MM.1S (cell line): ENCODE results near the gene PMVK.
"Not testable (repeated sequence)": the region's sequence is repeated elsewhere in the genome, so short reads cannot be mapped to it uniquely, and the experiment has no call there.

Experiments used
- DNase-seq: peaks from one replicate; pipeline ENCODE4 v3.0.0-alpha.2; 2015
- H2AFZ ChIP-seq: fragments of 300-600 bp; sonication (generic); 2 replicates; pipeline ENCODE4 v1.6.0; 2016; ENCODE audit warnings: antibody characterized with exemption, low read length
- H3F3A ChIP-seq: fragments of 300-600 bp; sonication (generic); 2 replicates; pipeline ENCODE4 v1.6.1; 2016; ENCODE audit warnings: mild to moderate bottlenecking, antibody characterized with exemption, low read length, moderate library complexity, mixed read lengths; ENCODE audit not compliant: insufficient read depth
- H3K27ac ChIP-seq: fragments of 300-600 bp; sonication (generic); 2 replicates; pipeline ENCODE4 v1.5.1; 2016; ENCODE audit warnings: mild to moderate bottlenecking, low read length
- H3K27me3 ChIP-seq: fragments of 300-600 bp; sonication (generic); replicated peaks from 2 replicates; pipeline ENCODE4 v1.6.0; 2016; ENCODE audit warnings: low read length; ENCODE audit not compliant: insufficient read depth
- H3K36me3 ChIP-seq: fragments of 300-600 bp; sonication (generic); replicated peaks from 2 replicates; pipeline ENCODE4 v1.6.1; 2016; ENCODE audit warnings: mild to moderate bottlenecking, low read length, mixed read lengths; ENCODE audit not compliant: insufficient read depth
- H3K4me1 ChIP-seq: fragments of 300-600 bp; sonication (generic); 2 replicates; pipeline ENCODE4 v1.6.1; 2016; ENCODE audit warnings: low read length, mixed read lengths
- H3K4me2 ChIP-seq: fragments of 300-600 bp; sonication (generic); 2 replicates; pipeline ENCODE4 v1.6.0; 2016; ENCODE audit warnings: low read depth, low read length
- H3K4me3 ChIP-seq: fragments of 300-600 bp; sonication (generic); 2 replicates; pipeline ENCODE4 v1.5.1; 2016; ENCODE audit warnings: low read length, mixed read lengths
- H3K79me2 ChIP-seq: fragments of 300-600 bp; sonication (generic); 2 replicates; pipeline ENCODE4 v1.6.1; 2016; ENCODE audit warnings: mixed run types, low read length, mixed read lengths
- H3K9ac ChIP-seq: fragments of 300-600 bp; sonication (generic); 2 replicates; pipeline ENCODE4 v1.6.1; 2016; ENCODE audit warnings: low read length, mixed read lengths
- H3K9me2 ChIP-seq: fragments of 300-600 bp; sonication (generic); replicated peaks from 2 replicates; pipeline ENCODE4 v1.6.1; 2016; ENCODE audit warnings: mild to moderate bottlenecking, low read length, mixed read lengths; ENCODE audit not compliant: insufficient read depth
- H3K9me3 ChIP-seq: fragments of 300-600 bp; sonication (generic); replicated peaks from 2 replicates; pipeline ENCODE4 v1.6.1; 2016; ENCODE audit warnings: mild to moderate bottlenecking, low read length, mixed read lengths; ENCODE audit not compliant: insufficient read depth
- H4K20me1 ChIP-seq: fragments of 300-600 bp; sonication (generic); 2 replicates; pipeline ENCODE4 v1.6.1; 2016; ENCODE audit warnings: mild to moderate bottlenecking, low read length, moderate library complexity, mixed read lengths; ENCODE audit not compliant: insufficient read depth
- CTCF ChIP-seq: fragments of 300-600 bp; sonication (generic); IDR thresholded peaks from 2 replicates; pipeline ENCODE4 v1.5.1; 2016; ENCODE audit warnings: antibody characterized with exemption, low read length, mixed read lengths
- EZH2 ChIP-seq: fragments of 300-600 bp; sonication (generic); optimal IDR thresholded peaks from 2 replicates; pipeline ENCODE3; 2017; ENCODE audit warnings: low read depth, mild to moderate bottlenecking, antibody characterized with exemption, low read length, mixed read lengths
- EZH2phosphoT487 ChIP-seq: fragments of 300-600 bp; sonication (generic); IDR thresholded peaks from 2 replicates; pipeline ENCODE4 v1.6.1; 2018; ENCODE audit warnings: antibody characterized with exemption, low read length

PMVK gene

GRCh38 chr1:154982341-154982740 lies 45.8 kb upstream of the PMVK start:
- peaks cover 5% of the 10 kb centered on the region; the same call in 1 of the 2 replicates for H3K4me1 ChIP-seq
- peaks cover 9% of the 10 kb centered on the region for H3K36me3 ChIP-seq
- H3K9me2 ChIP-seq: no peaks in the 10 kb centered on the region
- peak overlapping the region; percentile 53 for H3K27ac ChIP-seq
- H3K9ac ChIP-seq: peak overlapping the region; percentile 62
- DNase-seq: peak; percentile 13
- TF ChIP-seq EZH2phosphoT487: no peak
- no peak for TF ChIP-seq EZH2
- TF ChIP-seq CTCF: no peak
- no peaks in the 10 kb centered on the region for H3K27me3 ChIP-seq
- H3K4me3 ChIP-seq: peak overlapping the region; percentile 68
- peaks cover 39% of the 10 kb centered on the region for H3F3A ChIP-seq
- H3K79me2 ChIP-seq: peaks cover 87% of the 10 kb centered on the region
- H2AFZ ChIP-seq: peak overlapping the region; percentile 57
- H3K4me2 ChIP-seq: peak overlapping the region; percentile 81
- H3K9me3 ChIP-seq: no peaks in the 10 kb centered on the region
- no peaks in the 10 kb centered on the region for H4K20me1 ChIP-seq

GRCh38 chr1:154978360-154978759 lies 41.8 kb upstream of the PMVK start:
- peaks cover 54% of the 10 kb centered on the region for H3F3A ChIP-seq
- TF ChIP-seq EZH2 (no peak), CTCF (no peak), EZH2phosphoT487 (no peak)
- H3K4me3 ChIP-seq: no peak overlapping the region
- no peak overlapping the region for H2AFZ ChIP-seq
- no peak overlapping the region for H3K4me2 ChIP-seq
- H3K36me3 ChIP-seq: peaks cover 9% of the 10 kb centered on the region
- no peaks in the 10 kb centered on the region for H4K20me1 ChIP-seq
- H3K9ac ChIP-seq: no peak overlapping the region
- DNase-seq: no peak
- H3K4me1 ChIP-seq: peaks cover 13% of the 10 kb centered on the region
- no peaks in the 10 kb centered on the region for H3K9me2 ChIP-seq
- H3K79me2 ChIP-seq: peaks cover 79% of the 10 kb centered on the region
- no peak overlapping the region for H3K27ac ChIP-seq
- H3K27me3 ChIP-seq: no peaks in the 10 kb centered on the region
- no peaks in the 10 kb centered on the region for H3K9me3 ChIP-seq

- not testable (repeated sequence) for H3K27ac ChIP-seq, H3K9me2 ChIP-seq, H3K9ac ChIP-seq, H3K9me3 ChIP-seq, H3K27me3 ChIP-seq, DNase-seq, H4K20me1 ChIP-seq, H3K36me3 ChIP-seq, H2AFZ ChIP-seq, H3K4me3 ChIP-seq, H3K4me2 ChIP-seq
- Histone ChIP-seq H3F3A (peaks cover 51% of the 10 kb centered on the region), H3K4me1 (peaks cover 16% of the 10 kb centered on the region), H3K79me2 (peaks cover 83% of the 10 kb centered on the region)
Observed at GRCh38 chr1:154977762-154978161, 41.2 kb upstream of the PMVK start.

- Histone ChIP-seq H3K9ac (peak overlapping the region; percentile 86), H3K79me2 (peaks cover 84% of the 10 kb centered on the region), H3K4me3 (peak overlapping the region; percentile 69), H3K9me3 (no peaks in the 10 kb centered on the region), H3K4me1 (peaks cover 28% of the 10 kb centered on the region), H3K4me2 (peak overlapping the region; percentile 73), H3K27me3 (no peaks in the 10 kb centered on the region), H3F3A (peaks cover 44% of the 10 kb centered on the region), H4K20me1 (no peaks in the 10 kb centered on the region), H3K27ac (peak overlapping the region; percentile 90), H3K36me3 (peaks cover 9% of the 10 kb centered on the region), H2AFZ (0 out of 2 replicates have a peak overlapping the region, but pooled peaks have one; percentile 0), H3K9me2 (no peaks in the 10 kb centered on the region)
- TF ChIP-seq EZH2 (no peak), EZH2phosphoT487 (no peak), CTCF (no peak)
- DNase-seq: peak; percentile 92
Observed at GRCh38 chr1:154975409-154976059, 39.0 kb upstream of the PMVK start.
